PC-3 (cell line): ENCODE data around the gene STN1.

Source experiments
- CTCF ChIP-seq: fragments of 300-600 bp; sonication (generic); conservative IDR thresholded peaks from 2 replicates; pipeline ENCODE4 v1.5.1; 2017; ENCODE audit warnings: antibody characterized with exemption, low read depth, mild to moderate bottlenecking, low read length
- EZH2 ChIP-seq: fragments of 300-600 bp; sonication (generic); IDR thresholded peaks from one replicate; pipeline ENCODE4 v1.6.1; 2017; ENCODE audit warnings: antibody characterized with exemption, mild to moderate bottlenecking, low read length; ENCODE audit not compliant: unreplicated experiment
- EZH2phosphoT487 ChIP-seq: fragments of 300-600 bp; sonication (generic); IDR thresholded peaks from 2 replicates; pipeline ENCODE4 v1.6.1; 2018; ENCODE audit warnings: mild to moderate bottlenecking, antibody characterized with exemption, low read length, borderline replicate concordance

- TF ChIP-seq CTCF, result no peak
- no peak for TF ChIP-seq EZH2phosphoT487
- no peak for TF ChIP-seq EZH2
These were observed 21.5 kb upstream of the STN1 start for GRCh38 chr10:103939522-103939921.
